GM23338 (cell line): ENCODE measurements around the gene SOHLH1.

Experiments used
- CTCF ChIP-seq, 2 experiments: fragments of 200-600 bp in 1 of 2; sonication (generic) in 1 of 2; conservative IDR thresholded peaks; 2 replicates each; pipeline versions ENCODE4 v1.5.1 to v1.6.1; 2016 to 2017; ENCODE audit warnings: antibody characterized with exemption in 2 of 2, low read depth in 2 of 2, mild to moderate bottlenecking in 2 of 2, moderate library complexity in 1 of 2
- EZH2phosphoT487 ChIP-seq: fragments of 200-600 bp; sonication (generic); IDR thresholded peaks from one replicate; pipeline ENCODE4 v1.8.1; 2018; ENCODE audit warnings: antibody characterized with exemption; ENCODE audit not compliant: unreplicated experiment
- POLR2AphosphoS5 ChIP-seq: IDR thresholded peaks from 2 replicates; pipeline ENCODE4 v1.6.1; 2016; ENCODE audit warnings: antibody characterized with exemption, low read depth

GRCh38 chr9:135669616-135670285 lies 29.5 kb downstream of the SOHLH1 start:
- no peak for TF ChIP-seq EZH2phosphoT487
- TF ChIP-seq CTCF (conservative IDR thresholded peaks at IDR 0.05; ENCODE audit: low read depth in 2 of 2), result no peak
- TF ChIP-seq POLR2AphosphoS5, result no peak
